ENCODE measurements around the gene ISY1. TPM values are rescaled to one million over a fixed set of nuclear protein-coding genes. Genes with fewer than 3 reads are reported as not detected.

ISY1 gene
- total RNA-seq, 1 donor from 2014 or later: 18.2 TPM

- Mint-ChIP-seq H3K4me1 (ENCODE audit: low read depth, unreplicated experiment) (peaks cover 1% of the 10 kb centered on the region), H3K9me3 (ENCODE audit: unreplicated experiment) (peaks cover 3% of the 10 kb centered on the region), H3K27ac (ENCODE audit: unreplicated experiment) (no peak overlapping the region), H3K27me3 (ENCODE audit: unreplicated experiment) (peaks cover 3% of the 10 kb centered on the region), H3K4me3 (ENCODE audit: unreplicated experiment) (peak overlapping the region; percentile 69), H3K36me3 (ENCODE audit: unreplicated experiment) (no peaks in the 10 kb centered on the region)
- no peak for TF ChIP-seq CTCF (IDR thresholded peaks at IDR 0.05; ENCODE audit: partially characterized antibody, unreplicated experiment)
- no peak for DNase-seq
Observed at GRCh38 chr3:129120254-129121004, 40.4 kb downstream of the ISY1 start.

- Mint-ChIP-seq H3K4me3 (ENCODE audit: unreplicated experiment) (peak overlapping the region; percentile 69), H3K27ac (ENCODE audit: unreplicated experiment) (no peak overlapping the region), H3K9me3 (ENCODE audit: unreplicated experiment) (peaks cover 3% of the 10 kb centered on the region), H3K4me1 (ENCODE audit: low read depth, unreplicated experiment) (peaks cover 1% of the 10 kb centered on the region), H3K27me3 (ENCODE audit: unreplicated experiment) (peaks cover 3% of the 10 kb centered on the region), H3K36me3 (ENCODE audit: unreplicated experiment) (no peaks in the 10 kb centered on the region)
- no peak for DNase-seq
- TF ChIP-seq CTCF (IDR thresholded peaks at IDR 0.05; ENCODE audit: partially characterized antibody, unreplicated experiment): no peak
Observed at GRCh38 chr3:129119365-129120100, 41.3 kb downstream of the ISY1 start.

- Mint-ChIP-seq H3K27me3 (ENCODE audit: unreplicated experiment) (peaks cover 3% of the 10 kb centered on the region), H3K36me3 (ENCODE audit: unreplicated experiment) (no peaks in the 10 kb centered on the region)
Observed at GRCh38 chr3:129118745-129119144, 42.1 kb downstream of the ISY1 start.

GRCh38 chr3:129117134-129117533, 43.7 kb downstream of the ISY1 start:
- Mint-ChIP-seq H3K27me3 (ENCODE audit: unreplicated experiment) (peaks cover 3% of the 10 kb centered on the region), H3K36me3 (ENCODE audit: unreplicated experiment) (no peaks in the 10 kb centered on the region), H3K9me3 (ENCODE audit: unreplicated experiment) (peaks cover 3% of the 10 kb centered on the region), H3K27ac (ENCODE audit: unreplicated experiment) (no peak overlapping the region), H3K4me1 (ENCODE audit: low read depth, unreplicated experiment) (peaks cover 1% of the 10 kb centered on the region), H3K4me3 (ENCODE audit: unreplicated experiment) (no peak overlapping the region)
- DNase-seq: no peak
- no peak for TF ChIP-seq CTCF (IDR thresholded peaks at IDR 0.05; ENCODE audit: partially characterized antibody, unreplicated experiment)

More at GRCh38 chr3:129118745-129119144, 42.1 kb downstream of the ISY1 start:
- Mint-ChIP-seq H3K4me1 (ENCODE audit: low read depth, unreplicated experiment) (peaks cover 1% of the 10 kb centered on the region), H3K9me3 (ENCODE audit: unreplicated experiment) (peaks cover 3% of the 10 kb centered on the region), H3K27ac (ENCODE audit: unreplicated experiment) (peak overlapping the region; percentile 28), H3K4me3 (ENCODE audit: unreplicated experiment) (no peak overlapping the region)
- no peak for TF ChIP-seq CTCF (IDR thresholded peaks at IDR 0.05; ENCODE audit: partially characterized antibody, unreplicated experiment)
- DNase-seq: no peak

- Mint-ChIP-seq H3K27me3 (ENCODE audit: unreplicated experiment) (no peaks in the 10 kb centered on the region), H3K27ac (ENCODE audit: unreplicated experiment) (no peak overlapping the region), H3K4me3 (ENCODE audit: unreplicated experiment) (no peak overlapping the region), H3K9me3 (ENCODE audit: unreplicated experiment) (peaks cover 3% of the 10 kb centered on the region), H3K4me1 (ENCODE audit: low read depth, unreplicated experiment) (peaks cover 1% of the 10 kb centered on the region), H3K36me3 (ENCODE audit: unreplicated experiment) (no peaks in the 10 kb centered on the region)
- TF ChIP-seq CTCF (IDR thresholded peaks at IDR 0.05; ENCODE audit: partially characterized antibody, unreplicated experiment): no peak
- DNase-seq: no peak
Observed at GRCh38 chr3:129116482-129116946, 44.3 kb downstream of the ISY1 start.

Data from glutamatergic neuron (in vitro differentiated cells).